AG10803 (cell line): ENCODE measurements around the gene GPR78.

ENCODE experiments used
- DNase-seq: peaks from one replicate; pipeline ENCODE4 v3.0.0; 2010; ENCODE audit warnings: low read depth
- H3K4me3 ChIP-seq: 2 replicates; pipeline ENCODE4 v1.5.1; 2011; ENCODE audit warnings: mild to moderate bottlenecking, low read length, control low read depth
- TF ChIP-seq, protein P1 (sequence below): conservative IDR thresholded peaks from 2 replicates; pipeline ENCODE4 v1.5.1; 2011; ENCODE audit warnings: mild to moderate bottlenecking, low read length, control low read depth, inconsistent platforms

The GPR78 gene

DNA sequence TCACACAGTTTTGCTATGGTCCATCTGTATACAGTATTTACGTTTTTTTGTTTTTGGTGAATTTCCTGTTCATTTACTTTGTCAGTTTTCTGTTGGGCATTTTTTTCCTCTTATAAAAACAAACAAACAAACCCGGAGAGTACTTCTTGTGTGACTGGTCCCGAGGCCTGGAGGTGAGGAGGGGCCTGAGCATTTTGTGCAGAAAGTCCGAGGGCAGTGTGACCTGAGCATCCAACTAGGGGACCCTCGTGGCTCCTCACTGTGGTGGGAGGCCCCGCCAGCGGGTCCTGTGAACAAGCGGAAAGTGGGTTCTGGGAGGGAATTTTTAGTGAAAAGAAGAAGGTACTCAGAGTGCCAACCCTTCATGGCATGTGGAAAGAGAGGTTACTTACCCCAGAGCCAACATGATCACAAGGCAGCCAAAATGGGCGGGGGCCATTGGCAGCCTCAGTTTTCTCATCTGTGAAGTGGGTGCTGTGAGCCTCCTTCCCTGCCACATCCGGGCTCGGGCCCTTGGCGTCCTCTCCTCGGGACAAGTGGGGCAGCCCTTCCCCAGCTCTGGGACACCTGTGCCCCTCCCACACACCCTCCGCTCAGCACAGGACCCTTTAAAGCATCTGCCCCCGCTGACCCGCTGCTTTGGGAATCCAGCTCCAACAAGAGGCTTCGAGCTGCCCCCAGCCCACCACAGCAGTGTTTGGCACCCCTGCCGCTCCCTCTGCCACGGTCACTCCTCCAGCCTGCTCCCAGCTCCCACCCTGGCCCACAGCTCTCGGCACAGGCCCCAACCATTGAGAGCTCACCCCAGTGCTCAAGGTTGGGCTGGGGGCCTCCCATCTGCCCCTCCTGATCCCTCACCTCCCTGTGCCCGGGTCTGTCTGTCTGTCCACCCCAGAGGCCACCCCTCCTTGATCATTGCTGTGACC, 22.8 kb upstream of the GPR78 start:
- TF ChIP-seq, protein P1, sequence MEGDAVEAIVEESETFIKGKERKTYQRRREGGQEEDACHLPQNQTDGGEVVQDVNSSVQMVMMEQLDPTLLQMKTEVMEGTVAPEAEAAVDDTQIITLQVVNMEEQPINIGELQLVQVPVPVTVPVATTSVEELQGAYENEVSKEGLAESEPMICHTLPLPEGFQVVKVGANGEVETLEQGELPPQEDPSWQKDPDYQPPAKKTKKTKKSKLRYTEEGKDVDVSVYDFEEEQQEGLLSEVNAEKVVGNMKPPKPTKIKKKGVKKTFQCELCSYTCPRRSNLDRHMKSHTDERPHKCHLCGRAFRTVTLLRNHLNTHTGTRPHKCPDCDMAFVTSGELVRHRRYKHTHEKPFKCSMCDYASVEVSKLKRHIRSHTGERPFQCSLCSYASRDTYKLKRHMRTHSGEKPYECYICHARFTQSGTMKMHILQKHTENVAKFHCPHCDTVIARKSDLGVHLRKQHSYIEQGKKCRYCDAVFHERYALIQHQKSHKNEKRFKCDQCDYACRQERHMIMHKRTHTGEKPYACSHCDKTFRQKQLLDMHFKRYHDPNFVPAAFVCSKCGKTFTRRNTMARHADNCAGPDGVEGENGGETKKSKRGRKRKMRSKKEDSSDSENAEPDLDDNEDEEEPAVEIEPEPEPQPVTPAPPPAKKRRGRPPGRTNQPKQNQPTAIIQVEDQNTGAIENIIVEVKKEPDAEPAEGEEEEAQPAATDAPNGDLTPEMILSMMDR: no peak
- no peak overlapping the region for H3K4me3 ChIP-seq
- DNase-seq: no peak

DNA sequence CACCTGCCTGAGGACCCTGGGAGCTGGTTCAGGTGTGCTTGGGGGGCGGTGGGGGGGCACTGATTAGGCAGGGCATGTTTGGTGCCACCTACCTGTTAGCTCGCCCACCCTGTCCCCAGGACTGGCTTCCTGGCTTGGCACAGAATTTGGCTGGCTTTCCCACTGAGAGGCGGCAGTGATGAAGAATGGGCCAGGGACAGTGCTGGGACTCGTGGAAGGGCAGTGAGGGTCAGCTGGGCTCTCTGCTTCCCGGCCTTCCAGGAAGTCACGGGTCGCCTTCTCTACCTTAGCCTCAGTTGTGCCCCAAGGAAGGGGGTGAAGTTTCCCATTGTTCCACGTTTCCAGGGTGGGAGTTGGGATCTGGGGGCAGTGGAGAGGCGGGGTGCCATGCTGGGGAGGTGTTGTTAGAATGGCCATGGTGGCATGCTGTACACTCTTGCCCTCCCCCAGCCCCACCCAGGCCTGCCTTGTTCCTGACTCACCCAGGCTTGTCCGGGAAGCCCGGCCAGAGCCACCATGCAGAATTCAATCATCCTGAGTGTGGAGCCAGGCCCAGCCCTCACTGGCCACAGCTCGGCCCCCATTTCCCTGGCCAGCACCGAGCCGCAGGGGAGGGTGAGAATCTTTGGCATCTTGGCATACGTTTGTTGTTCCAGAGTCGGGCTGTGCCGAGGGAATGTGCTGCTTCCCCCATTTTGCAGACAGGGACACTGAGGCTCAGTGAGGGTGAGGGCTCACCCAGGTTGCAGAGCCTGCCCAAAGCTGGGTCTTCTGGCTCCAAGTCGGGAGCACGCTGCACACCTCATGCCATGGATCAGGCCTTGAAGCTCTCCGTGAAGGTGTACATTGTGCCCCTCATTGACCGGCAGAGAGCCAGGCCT, 21.9 kb upstream of the GPR78 start:
- TF ChIP-seq, protein P1: no peak
- no peak overlapping the region for H3K4me3 ChIP-seq
- DNase-seq: peak; percentile 15

DNA sequence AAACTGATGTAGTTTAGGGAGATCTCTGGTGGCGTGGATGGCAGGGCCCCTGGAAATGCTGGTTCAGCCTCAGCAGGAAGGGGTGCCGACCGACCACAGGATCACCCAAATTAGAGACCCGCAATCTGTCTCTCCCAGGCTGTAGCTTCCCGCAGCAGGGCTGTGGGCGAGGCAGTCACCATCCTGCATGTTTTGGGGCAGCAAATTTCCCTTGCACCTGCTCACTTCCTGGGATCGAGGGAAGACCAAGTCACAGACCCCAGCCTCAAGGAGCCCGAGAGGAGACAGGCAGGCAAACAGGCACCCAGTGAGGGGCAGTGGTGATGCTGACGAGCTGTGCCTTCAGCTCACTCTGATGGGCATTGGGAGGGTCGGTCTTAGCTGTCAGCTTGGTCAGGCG, 21.2 kb upstream of the GPR78 start:
- no peak for DNase-seq
- H3K4me3 ChIP-seq: no peak overlapping the region
- TF ChIP-seq, protein P1: no peak

DNA sequence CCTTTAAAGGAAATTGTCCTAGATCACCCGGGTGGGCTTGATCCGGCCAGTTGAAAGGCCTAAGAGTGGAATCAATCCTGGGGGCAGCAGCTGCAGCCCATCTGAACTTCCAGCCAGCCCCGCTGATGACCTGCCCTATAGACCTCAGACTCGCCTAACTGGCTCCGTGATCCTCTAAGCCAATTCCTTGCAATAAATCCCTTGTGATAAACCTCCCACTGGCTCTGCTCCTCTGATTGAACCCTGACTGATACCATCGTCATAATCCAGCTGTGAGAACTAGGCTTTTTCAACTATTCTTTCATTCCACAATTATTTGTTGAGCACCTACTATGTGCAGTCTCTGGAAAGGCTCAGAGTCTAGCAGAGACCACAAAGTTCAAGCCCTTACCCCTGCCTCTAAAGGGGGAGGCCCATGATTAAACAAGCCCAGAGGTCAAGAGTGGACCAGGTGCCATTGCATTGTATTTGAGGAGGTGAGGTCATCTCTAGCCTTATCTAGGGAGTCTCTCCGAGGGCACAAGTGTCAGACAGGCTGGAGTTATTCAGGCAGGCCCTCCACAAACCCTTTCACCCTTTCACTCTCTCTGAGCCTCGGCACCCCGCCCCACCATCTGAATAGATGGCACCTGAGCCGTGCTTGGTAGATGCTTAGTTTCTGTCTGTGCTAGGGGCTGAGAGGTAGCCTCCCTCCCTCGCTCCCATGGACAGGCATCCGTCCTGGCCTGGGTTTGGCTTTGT, 20.5 kb upstream of the GPR78 start:
- TF ChIP-seq, protein P1: no peak
- H3K4me3 ChIP-seq: no peak overlapping the region
- DNase-seq: no peak

DNA sequence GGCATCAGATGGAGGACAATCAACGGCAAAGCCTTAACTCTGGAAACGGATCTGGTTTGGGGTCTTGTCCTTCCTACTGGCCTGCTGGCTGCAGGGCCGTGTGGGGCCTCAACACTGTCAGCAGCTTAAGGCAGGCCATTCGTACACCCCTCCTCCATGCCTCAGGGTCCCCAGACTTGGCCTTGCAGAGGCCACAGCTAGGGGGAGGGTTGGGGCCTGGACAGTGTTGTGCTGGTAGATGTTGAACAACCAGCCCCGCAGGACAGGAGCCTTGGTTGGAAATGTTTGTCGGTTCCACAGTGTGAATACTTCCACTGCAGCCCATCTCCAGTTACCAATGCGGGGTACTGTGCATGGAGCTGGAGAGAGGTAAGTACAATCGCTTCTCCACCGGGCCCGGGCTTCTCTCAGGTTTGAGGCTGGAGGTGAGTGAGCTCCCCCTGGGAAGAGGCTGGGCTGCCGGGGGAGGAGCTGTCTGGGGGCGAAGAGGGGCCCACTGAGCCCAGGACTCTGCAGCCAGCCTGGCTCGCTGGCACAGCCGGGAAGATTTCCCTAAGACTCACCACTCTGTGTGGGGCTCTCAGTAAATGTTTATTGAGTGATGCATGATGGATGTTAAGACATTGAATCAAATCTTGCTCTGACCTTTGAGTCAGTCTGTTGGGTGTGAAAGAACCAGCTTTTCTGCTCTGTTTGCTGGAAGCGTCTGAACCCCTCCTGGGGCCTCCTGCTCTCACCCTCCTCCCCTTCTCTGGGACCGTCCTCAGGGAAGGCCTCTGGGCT, 19.7 kb upstream of the GPR78 start:
- H3K4me3 ChIP-seq: no peak overlapping the region
- TF ChIP-seq, protein P1: no peak
- DNase-seq: no peak

DNA sequence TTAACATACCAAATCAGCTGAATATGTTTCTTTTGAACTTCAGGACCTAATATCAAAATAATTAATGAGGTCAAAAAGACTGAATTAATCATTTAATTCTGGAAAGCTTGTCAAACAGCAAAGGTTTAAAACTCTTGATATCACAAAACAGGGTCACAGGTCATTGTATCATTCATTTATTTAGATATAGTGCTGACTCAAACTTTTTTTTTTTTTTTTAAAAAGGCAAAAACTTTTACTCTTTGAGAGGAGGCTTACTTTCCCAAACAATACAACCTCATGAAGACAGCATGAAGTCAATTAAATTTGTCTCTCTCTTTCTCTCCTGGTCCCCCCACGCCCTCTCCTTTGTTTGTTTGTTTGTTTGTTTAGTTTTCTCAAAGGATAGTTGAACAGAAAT, 15.6 kb upstream of the GPR78 start:
- TF ChIP-seq, protein P1: no peak
- no peak for DNase-seq

More for the DNA sequence above, 15.6 kb upstream of the GPR78 start:
- H3K4me3 ChIP-seq: no peak overlapping the region
